Measurements from ENCODE around the gene SP100. TPM values are rescaled to one million over a fixed set of nuclear protein-coding genes. Genes with fewer than 3 reads are reported as not detected.

Gene SP100
- total and polyA plus RNA-seq, 2 of the 8 experiments (the other 6 are each of a cell fraction or from before 2014, with no cell fraction given) = 0.06 to 1.1 TPM

- Histone ChIP-seq H4K20me1 (replicated peaks in 1 of 2; ENCODE audit: control insufficient read depth in 1 of 2, insufficient read depth in 2 of 2, low read length in 2 of 2) (no peaks in the 10 kb centered on the region), H2AFZ (ENCODE audit: low read length) (no peak overlapping the region; the same call in 1 of the 2 replicates), H2BK15ac (ENCODE audit: low read length) (no peak overlapping the region), H3K4ac (replicated peaks; ENCODE audit: insufficient read length, low read depth, low read length) (no peak overlapping the region), H3K23me2 (ENCODE audit: low read depth, low read length) (no peaks in the 10 kb centered on the region), H3K79me2 (ENCODE audit: control insufficient read depth in 1 of 2, insufficient read depth in 2 of 2, low read length in 2 of 2) (no peaks in the 10 kb centered on the region), H4K91ac (replicated peaks; ENCODE audit: insufficient read length, low read length) (no peak overlapping the region), H2BK20ac (ENCODE audit: low read length) (no peak overlapping the region), H2BK12ac (ENCODE audit: low read depth, low read length) (no peak overlapping the region), H4K5ac (ENCODE audit: insufficient read length, low read depth, low read length) (no peak overlapping the region), H3K27ac (ENCODE audit: low read depth, low read length) (peak overlapping the region; percentile 23; the same call in 1 of the 2 replicates), H4K8ac (ENCODE audit: extremely low read depth, insufficient read depth, low read length) (no peak overlapping the region), H2AK5ac (ENCODE audit: low read depth, low read length) (no peak overlapping the region), H3K27me3 (replicated peaks in 1 of 4; ENCODE audit: control insufficient read depth in 3 of 4, extremely low read depth in 1 of 4, insufficient read depth in 3 of 4, low read length in 3 of 4) (no peaks in the 10 kb centered on the region), H3K9ac (replicated peaks in 1 of 4; ENCODE audit: extremely low read depth in 1 of 4, low read depth in 3 of 4, low read length in 3 of 4) (no peak overlapping the region), H3K23ac (ENCODE audit: insufficient read length) (no peak overlapping the region), H3K9me3 (ENCODE audit: insufficient read depth in 2 of 2, low read depth in 1 of 2, low read length in 1 of 2) (no peaks in the 10 kb centered on the region), H3K4me2 (ENCODE audit: insufficient read depth in 1 of 2, low read depth in 2 of 2, low read length in 2 of 2) (peak overlapping the region; percentile 16 to 60; a peak in 3 of 4 replicates), H3K18ac (ENCODE audit: extremely low read depth, low read length) (no peak overlapping the region), H3K79me1 (ENCODE audit: low read depth, low read length) (no peaks in the 10 kb centered on the region), H3K56ac (replicated peaks; ENCODE audit: insufficient read length, low read depth, low read length) (no peak overlapping the region), H3K36me3 (ENCODE audit: control insufficient read depth in 2 of 4, insufficient read depth in 4 of 4, low read length in 3 of 4) (no peaks in the 10 kb centered on the region), H3K4me3 (ENCODE audit: extremely low read depth in 1 of 4, insufficient read depth in 2 of 4, low read depth in 3 of 4, low read length in 4 of 4) (peak overlapping the region in 1 of 4 experiments; percentile 12; a peak in 1 of 8 replicates), H2BK5ac (ENCODE audit: low read depth, low read length) (no peak overlapping the region), H2BK120ac (replicated peaks; ENCODE audit: low read depth, low read length) (no peak overlapping the region), H3K14ac (ENCODE audit: insufficient read length) (no peak overlapping the region), H3K4me1 (replicated peaks in 1 of 4; ENCODE audit: control insufficient read depth in 3 of 4, insufficient read depth in 4 of 4, low read length in 3 of 4) (peaks cover 4 to 14% (median 6%) of the 10 kb centered on the region in 4 experiments)
- FAIRE-seq = no peak
- ChIA-PET POLR2A (ENCODE audit: partially characterized antibody) (no interaction called here), CTCF (ENCODE audit: partially characterized antibody) (no interaction called here)
- no peak for DNase-seq (ENCODE audit: low read depth in 1 of 2, low spot score in 2 of 2)
- TF ChIP-seq TAF7 (optimal IDR thresholded peaks at IDR 0.05; ENCODE audit: borderline replicate concordance, low read depth, low read length) (no peak), CTCF (IDR thresholded peaks at IDR 0.05; ENCODE audit: control extremely low read depth in 1 of 3, insufficient read depth in 1 of 3, low read depth in 1 of 3, low read length in 3 of 3) (no peak), SIX5 (IDR thresholded peaks at IDR 0.05; ENCODE audit: low read depth, low read length) (no peak)
Observed at GRCh38 chr2:230457793-230458192, 41.8 kb downstream of the SP100 start.
